ENCODE results near the gene SIRT2.
A peak's percentile ranks its signal among the peaks of the same experiment; 100 is the strongest.
"Not testable (repeated sequence)": the region's sequence is repeated elsewhere in the genome, so short reads cannot be mapped to it uniquely, and the experiment has no call there.

The SIRT2 gene

DNA sequence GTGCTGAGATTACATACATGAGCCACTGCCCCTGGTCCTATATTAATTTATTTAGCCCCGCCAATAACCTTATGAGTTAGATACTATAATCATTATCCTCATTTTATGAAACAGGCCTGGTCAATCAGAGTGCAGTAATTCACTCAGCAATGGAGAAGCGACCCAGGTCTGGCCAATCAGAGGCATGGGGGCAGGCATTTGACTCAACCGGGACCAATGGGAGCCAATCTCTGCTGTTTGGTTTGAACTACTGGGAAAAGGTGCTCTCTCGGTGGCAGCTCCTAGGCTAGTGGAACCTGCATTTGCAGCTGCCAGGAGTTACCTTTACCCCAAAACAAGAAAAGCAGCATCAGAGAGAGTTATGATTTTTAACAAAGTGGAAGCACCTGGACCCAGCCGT, 6.6 kb downstream of the SIRT2 start:
- no peak for DNase-seq

DNA sequence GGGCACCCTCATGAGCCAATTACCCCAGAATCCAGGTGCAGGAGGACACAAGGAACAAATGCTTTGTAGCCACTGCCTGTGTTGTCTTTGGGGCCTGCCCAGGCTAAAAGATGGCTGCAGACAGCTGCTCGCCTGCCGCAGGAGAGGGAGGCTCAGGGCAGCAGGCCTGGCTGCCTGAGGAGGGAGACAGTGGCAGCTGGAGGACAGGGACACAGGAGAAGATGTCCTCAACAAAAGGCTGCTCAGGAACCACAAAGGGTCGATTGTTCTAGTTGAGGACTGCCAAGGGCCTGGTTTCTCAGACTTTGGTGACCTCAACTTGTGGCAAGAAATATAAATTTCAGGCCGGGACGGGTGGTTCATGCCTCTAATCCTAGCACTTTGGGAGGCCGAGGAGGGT, 7.6 kb downstream of the SIRT2 start:
- DNase-seq: no peak

DNA sequence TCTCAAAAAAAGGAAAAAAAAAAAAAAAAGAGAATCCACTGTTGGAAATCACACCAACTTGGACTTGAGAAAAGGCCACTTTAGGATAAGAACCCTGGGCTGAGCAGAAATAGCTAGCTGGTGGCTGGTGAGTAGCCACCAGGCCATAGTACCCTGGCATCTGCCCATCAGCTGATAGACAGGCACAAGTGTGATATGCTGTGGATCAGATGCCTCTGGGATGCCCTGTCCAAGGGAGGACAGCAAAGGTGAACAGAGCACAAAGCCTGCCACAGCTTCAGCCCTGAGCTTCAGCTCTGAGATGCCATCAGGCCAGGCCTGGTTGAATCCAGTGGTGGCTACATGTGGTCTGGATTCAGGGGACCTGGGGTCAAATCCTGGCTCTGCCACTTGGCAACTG, 8.7 kb downstream of the SIRT2 start:
- no peak for DNase-seq

DNA sequence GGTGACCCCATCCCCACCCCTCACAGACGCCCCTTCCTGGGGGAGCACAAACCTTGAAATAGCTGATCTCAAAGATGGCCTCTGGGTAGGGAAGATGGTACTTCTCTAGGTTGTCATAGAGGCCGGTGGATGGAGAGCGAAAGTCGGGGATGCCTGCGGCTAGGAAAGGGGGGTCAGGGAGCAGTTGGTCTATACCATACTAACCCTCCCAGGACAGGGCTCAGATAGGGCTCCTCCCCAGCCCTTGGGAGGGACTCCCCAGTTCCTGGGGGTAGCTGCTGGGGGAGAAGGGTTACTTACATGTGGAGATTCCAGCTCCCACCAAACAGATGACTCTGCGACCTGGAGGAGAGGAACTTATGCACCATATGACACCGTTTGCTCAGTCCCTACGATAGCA, 9.6 kb downstream of the SIRT2 start:
- no peak for DNase-seq

DNA sequence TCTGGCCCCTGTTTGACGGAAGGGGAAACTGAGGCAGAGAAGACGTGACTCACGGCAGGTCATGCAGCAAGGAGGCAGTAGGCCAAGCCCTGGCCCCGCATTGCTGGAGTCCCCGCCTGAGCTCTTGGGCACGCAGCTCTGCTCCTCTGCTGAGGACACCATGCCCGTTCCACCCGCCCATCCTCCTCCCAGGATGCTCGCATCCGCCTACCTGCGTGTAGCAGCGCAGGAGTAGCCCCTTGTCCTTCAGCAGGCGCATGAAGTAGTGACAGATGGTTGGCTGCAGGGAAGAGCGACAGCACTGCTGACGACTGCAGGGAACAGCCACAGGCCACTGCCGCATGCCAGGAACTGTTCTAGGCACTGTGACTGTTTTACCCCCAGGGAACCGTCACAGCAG, 10.5 kb downstream of the SIRT2 start:
- DNase-seq: no peak

DNA sequence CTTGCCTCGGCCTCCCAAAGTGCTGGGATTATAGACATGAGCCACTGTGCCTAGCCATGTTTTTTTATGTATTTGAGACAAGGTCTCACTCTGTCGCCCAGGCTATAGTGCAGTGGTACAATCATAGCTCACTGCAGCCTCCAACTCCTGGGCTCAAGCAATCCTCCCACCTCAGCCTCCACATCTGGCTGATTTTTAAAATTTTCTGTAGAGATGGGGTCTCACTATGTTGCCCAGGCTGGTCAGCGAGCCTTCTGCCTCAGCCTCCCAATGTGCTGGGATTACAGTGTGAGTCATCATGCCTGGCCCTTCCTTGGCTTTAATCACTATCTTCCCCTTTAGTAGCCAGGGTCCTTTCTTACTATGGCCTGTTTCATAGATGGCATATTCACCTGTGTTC, 14.7 kb downstream of the SIRT2 start:
- not testable (repeated sequence) for DNase-seq

DNA sequence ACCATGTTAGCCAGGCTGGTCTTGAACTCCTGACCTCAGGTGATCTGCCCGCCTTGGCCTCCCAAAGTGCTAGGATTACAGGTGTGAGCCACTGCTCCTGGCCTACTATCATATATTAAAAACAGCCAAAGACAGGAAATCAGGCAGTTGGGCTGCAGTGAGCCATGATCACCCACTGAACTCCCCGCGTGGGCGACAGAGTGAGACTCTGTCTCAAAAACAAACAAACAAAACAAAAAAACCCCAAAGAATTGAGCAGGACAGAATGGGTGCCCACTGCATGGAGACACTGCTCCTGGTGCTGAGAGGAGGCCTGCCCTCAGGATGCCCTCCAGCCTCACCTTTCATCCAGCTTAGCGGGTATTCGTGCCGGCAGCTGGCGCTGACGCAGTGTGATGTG, 16.1 kb downstream of the SIRT2 start:
- no peak for DNase-seq

DNA sequence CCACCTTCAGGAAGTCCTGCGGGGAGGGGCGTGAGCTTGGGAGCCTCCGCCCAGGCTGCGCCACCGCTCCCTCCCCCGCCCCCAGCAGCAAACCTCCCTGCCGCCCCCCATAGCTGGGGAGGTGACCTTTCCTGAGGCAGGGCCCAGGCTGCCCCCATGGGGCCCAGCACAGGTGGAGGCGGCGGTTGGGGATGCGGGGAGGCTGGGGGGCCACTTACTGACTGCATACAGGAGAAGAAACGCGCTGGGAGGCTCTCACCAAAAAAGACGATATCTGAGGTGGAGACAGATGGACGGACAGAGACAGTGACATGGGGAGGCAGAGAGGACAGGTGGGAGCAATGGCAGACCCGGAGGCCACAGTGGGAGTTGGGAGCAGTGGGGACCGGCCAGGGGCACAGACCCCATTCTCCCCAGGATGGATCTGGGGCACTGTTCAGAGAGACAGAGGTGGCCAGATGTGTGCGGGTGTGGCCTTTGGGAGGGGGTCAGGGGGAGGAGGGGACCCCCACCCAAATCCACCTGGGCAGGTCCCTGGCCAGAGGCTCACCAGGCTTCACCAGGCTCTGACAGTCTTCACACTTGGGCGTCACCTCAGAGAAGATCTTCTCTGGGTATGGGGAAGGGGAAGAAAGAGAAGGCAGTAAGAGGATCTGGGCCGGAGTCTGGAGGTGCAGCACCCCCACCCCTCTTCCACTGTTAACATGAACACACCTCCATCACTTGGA, 18.4 kb downstream of the SIRT2 start:
- no peak for DNase-seq

DNA sequence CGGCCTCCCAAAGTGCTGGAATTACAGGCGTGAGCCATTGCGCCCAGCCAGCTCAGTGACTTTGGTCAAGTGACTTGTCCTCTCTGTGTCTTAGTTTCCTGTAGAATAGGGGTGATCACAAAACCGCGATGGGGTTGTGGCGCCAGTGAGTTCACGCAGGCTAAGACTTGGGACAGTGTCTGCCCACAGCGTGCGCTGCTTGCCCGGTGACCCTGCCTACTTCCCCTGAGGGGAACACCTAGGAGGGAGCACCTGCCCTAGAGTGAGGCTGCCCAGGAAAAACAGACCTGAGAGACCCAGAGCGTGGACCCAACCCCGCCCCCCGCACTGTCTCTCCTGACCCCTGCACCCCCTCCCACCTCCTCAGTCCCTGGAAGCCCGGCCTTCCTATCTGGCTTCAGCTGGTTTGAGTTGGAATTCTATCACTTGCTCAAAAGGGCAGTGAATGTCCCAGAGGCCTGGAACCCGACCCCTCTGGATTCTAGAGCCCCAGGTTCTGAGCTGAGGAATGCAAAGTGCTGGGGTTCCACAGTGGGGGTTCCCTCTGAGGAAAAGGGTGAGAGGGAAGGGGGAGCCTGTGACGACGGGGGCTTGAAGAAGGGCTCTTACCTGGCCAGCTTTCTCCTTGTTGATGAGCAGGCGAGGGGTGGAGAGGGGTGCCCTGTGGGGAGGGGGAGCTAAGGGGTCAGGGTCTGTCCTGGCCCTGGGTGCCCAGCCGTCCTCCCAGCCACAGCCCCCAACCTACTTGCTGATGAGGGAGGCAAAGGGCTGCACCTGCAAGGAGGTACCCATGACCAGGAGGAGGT, 19.1 kb downstream of the SIRT2 start:
- no peak for DNase-seq

DNA sequence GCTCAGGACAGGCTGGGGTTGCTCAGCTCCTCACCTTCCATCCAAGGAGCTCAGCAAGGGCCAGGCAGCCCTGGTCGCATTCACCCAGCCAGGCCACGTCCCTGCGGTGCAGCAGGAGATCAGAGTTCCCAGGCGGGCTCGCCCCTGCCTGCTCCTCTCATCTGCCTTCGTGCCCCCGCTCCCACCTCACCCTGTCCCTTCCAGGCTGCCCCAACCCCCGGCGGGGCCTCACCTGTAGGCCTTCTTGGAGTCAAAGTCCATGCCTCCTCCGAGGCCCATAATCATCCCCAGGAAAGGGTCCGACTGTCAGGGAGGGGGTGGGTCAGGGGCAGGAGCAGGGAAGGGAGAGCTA, 20.0 kb downstream of the SIRT2 start:
- DNase-seq: no peak

DNA sequence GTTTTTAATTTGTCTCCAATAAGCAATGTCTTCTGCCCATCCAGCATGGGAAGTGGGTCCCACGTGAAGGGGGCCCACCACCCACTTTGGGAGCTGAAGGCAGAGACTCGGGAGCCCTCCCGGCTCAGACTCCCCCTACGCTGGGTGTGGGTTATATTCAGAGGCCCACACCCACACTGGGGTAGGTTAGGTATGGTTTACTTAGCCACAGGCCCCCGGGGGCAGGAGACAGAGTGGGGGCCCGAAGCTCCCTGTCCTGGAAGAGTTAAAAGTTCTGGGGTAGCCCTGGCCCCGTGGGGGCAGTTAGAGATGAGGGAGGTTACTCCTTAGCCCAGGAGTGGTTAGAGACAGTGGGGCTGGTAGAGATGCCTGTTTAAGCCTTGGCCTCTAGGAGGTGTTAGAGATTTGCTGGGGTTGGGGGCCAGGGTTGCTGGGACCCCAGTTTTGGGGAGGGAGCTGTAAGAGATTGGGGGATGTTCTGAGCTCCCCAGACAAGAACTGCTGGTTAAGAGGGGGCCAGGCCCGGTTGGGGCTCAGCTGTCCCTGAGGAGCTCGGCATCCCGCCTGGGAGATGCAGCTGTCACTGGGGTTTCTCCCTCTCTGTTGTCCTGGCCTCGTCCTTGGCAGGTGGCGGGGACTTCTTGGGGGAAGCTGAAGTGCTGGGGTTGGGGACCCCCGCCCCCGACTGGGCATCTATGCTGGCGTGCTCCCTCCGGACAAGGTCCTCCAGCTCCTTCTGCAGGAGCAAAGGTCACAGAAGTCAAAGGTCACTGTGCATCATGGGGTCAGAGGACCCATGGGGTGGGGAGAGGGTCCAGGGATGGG, 20.6 kb downstream of the SIRT2 start:
- no peak for DNase-seq

DNA sequence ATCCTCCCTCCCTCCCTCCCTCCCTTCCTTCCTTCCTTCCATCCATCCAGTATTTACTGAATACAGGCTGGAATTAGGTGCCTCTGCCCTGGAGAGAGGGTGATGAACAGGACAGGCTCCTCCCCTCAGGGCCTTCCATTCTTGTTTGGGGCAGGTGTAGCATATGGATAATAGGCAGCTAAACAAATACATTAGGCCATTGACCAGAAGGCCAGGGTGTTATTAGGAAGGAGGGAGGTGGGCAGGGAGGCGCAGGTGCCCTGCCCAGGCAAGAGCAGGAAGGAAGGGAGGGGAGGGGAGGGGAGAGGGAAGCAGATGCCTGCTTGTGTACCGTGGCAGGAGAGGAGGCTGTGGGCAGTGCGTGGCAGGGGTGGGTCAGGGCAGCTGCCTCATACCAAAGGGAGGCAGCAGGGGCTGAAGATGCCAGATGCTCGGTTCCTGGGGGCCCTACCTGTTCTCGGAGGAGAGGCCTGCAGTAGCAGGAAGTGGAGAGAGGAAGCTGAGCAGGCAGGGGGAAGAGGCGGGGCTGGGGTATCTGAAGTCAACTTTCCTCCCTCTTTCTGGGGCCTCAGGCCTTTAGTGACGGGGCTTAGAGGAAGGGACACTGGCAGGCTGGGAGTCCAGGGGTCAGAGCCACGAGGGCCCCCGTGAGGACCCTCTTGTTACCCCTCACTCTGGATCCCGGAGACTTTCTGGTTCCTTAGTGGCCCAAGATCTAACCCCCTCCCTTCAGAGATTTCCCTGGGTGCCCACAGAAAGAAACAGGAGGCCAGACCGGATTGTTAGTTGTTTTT, 21.4 kb downstream of the SIRT2 start, which contains the start of gene RINL:
RINL (minus strand) TSS at position 495 of the 794 bp plus-strand sequence. CDS start 1,533 bp downstream, outside the sequence.
- peak; percentile 81 for DNase-seq

DNA sequence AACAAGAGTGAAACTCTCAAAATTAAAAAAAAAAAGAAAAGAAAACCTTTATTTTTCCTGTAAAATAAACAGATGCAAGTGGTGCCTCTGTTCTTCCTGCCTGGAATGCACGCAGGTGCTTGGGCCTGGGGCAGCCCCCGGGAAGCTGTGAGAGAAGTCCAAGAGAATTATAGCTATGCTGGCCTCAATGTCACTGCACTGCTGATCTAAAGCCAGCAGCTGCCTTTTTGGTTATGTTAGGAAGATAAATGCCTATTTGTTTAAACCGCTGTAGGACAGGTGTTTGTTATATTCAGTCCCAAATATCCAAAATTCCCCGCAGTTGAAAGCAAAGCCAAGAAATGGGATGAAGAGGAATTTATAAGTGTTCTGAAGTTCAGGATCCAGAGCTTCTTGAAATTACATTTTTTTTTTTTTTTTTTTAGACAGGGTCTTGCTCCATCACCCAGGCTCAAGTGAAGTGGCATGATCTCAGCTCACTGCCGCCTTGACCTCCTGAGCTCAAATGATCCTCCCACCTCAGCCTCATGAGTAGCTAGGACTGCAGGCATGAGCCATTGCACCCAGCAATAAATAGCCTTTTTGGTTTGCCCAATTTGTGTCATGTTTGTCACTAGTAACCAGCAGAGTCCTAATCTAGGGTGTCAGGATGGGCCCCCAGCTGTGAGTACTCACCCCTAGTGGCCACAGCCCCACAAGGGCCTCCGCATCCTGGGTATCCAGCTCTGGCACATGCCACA, 23.6 kb downstream of the SIRT2 start:
- peak; percentile 45 for DNase-seq

DNA sequence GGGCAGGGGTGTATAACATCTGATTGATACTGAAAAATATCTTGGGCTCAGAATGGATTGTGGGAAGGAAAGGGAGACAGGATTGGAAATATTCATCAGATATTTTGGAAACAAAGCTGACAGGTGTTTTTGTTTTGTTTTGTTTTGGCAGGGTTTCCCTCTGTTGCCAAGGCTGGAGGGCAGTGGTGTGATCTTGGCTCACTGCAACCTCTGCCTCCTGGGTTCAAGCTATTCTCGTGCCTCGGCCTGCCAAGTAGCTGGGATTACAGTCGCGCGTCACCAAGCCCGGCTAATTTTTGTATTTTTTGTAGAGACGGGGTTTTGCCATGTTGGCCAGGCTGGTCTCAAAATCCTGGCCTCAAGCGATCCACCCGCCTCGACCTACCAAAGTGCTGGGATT, 26.0 kb downstream of the SIRT2 start:
- not testable (repeated sequence) for DNase-seq

DNA sequence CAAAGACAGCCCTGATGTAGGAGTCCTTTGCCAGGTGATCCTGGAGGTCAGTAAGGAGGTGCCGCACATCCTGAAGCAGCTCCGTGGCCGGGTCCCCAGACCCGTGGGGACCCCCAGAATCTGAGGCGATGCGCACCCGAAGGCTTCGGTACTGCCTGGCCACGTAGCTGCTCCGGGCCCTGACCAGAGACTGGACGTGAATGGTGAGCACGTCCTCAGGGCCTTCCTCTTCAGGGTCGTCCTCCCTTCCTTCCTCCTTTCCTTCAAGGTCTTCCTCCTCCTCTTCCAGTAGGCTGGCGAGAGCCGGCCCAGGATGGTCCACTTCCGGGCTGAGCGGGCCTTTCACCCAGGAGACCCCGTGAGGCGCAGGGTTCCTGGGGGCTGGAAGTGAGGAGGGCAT, 28.8 kb downstream of the SIRT2 start:
- DNase-seq: no peak

DNA sequence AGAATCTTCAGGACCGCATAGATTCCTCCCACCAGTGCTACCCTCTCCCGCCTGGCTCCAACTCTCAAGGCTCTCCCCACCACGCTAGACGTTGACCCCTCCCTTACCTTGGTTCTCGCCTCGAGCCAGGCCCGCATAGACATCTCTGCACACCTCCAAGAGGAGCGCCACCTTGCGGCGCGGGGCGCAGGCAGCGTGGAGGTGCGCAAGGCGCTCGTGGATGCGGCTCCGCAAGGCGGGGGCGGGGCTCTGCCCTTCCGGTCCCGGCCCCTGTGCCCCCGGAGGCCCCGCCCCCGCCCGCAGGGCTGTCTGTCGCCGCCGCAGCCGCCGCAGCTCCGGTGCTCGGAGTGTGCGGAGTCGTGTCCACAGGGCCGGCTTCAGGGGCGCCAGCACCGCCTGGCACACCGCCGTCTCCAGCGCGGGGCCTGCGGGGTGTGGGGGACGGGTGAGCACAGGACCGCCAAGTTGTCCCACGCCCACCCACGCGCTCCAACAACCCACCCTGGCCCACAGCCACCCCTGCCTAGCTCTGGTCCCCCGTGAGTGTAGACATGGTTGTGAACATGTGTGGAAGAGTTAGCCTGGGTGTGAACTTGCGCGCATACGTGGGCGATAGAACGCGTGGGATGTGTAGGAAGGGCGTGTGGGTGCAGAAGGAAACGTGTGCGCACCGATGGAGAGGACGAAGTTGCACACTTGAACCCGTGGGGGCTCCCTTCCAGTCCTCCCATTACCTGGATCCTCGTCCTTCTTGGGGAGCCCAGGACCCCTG, 29.4 kb downstream of the SIRT2 start:
- peak; percentile 91 for DNase-seq

DNA sequence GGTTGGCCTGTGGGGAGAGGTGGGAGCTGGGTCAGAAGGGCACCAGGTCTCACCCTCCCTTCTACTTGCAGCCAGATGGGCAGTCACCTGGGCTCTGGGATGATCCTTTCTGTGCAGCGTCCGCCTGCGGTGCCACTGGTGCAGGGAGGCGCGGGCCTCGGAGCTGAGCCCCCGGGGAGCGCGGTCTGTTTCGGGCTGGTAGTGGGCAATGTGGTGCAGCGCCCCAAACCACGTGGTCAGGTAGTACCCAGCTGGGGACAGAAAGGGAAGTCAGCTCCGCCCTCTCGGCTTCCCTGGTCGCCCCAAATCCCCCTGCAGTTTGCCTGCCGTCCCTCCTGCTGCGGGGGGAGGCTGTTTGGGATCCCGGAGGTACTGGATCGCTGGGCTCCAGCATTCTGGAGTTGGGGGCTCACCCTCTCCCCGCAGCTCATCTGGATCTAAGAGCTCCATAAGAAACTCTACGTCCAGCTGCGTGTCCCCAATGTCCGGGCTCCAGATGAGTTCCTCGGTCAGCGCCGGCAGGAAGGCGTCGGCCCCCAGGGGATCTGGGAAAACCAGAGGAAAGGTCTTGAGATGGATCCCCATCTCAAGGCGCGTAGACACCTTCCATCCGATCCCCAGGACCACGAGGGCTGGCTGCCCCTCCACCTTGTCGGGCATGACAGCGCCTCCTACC, 30.1 kb downstream of the SIRT2 start:
- peak; percentile 74 for DNase-seq

DNA sequence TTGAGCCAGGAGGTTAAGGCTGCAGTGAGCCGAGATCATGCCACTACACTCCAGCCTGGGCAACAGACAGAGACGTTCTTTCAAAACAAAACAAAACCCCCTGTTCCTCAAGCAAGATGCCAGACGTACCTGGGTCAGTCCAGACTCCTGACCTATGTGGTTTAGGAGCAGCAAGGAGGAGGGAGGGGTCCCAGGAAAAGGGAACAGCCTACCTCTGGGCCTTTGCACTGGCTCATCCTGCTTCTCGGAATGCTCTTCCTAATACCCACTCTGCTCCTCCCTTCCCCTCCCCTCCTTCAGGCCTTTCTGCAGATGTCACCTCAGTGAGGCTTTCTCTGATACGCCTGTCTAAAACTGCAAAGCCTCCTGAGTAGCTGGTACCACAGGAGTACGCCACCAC, 30.9 kb downstream of the SIRT2 start:
- DNase-seq: no peak

DNA sequence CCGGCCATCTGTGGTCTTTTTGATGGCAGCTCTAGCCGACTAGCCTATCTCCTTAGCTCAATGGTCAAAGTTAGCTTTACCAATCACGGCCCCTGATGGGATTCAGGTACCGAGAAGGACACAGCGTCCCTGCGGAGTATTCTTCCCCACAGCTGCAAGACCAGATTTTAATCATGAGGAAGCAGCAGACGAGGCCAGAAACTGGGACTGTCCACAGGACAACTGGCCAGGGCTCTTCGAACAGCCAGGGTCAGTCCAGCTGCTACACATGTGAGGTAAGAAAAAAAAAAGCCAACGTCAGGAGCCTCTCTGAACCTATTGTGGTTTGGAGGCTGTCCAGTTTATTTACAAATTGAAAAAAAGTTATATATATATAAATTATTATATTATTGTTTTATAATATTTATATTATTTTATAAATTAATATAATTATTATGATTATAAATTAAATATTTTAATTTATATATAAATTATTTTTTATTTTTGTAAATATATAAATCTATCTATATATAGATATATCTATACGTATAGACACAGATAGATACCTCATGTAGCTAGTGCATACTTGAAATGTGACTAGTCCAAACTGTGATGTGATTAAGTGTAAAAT, 32.1 kb downstream of the SIRT2 start:
- no peak for DNase-seq

All from hematopoietic multipotent progenitor cell treated with erythropoietin and hydrocortisone succinate and interleukin-3 and kit ligand, for 4 days (in vitro differentiated cells).